GF-D8 (cell line): ENCODE measurements around the gene TXNDC5.
"Not testable (repeated sequence)": the region's sequence is repeated elsewhere in the genome, so short reads cannot be mapped to it uniquely, and the experiment has no call there.

Experiments
- DNase-seq: peaks from one replicate; lab custom pipeline; 2025; lab: John Stamatoyannopoulos, UW

Gene TXNDC5

GRCh38 chr6:7895125-7895423 is 15.5 kb downstream of the TXNDC5 start:
- DNase-seq = no peak

GRCh38 chr6:7894262-7895124 is 16.1 kb downstream of the TXNDC5 start:
- DNase-seq = no peak

- DNase-seq = no peak
Observed at GRCh38 chr6:7893342-7893741, 17.2 kb downstream of the TXNDC5 start.

GRCh38 chr6:7892367-7892766 is 18.2 kb downstream of the TXNDC5 start:
- DNase-seq = not testable (repeated sequence)

GRCh38 chr6:7891078-7891872 is 19.3 kb downstream of the TXNDC5 start:
- DNase-seq = no peak

GRCh38 chr6:7888587-7889357 is 21.8 kb downstream of the TXNDC5 start:
- DNase-seq = no peak

- no peak for DNase-seq
Observed at GRCh38 chr6:7887278-7887991, 23.2 kb downstream of the TXNDC5 start.

GRCh38 chr6:7886132-7886531 is 24.5 kb downstream of the TXNDC5 start:
- DNase-seq = no peak

- no peak for DNase-seq
Observed at GRCh38 chr6:7883381-7883780, 27.2 kb downstream of the TXNDC5 start.

GRCh38 chr6:7882505-7883257 is 27.9 kb downstream of the TXNDC5 start:
- DNase-seq = no peak

- no peak for DNase-seq
Observed at GRCh38 chr6:7881765-7882500, 28.7 kb downstream of the TXNDC5 start.

- no peak for DNase-seq
Observed at GRCh38 chr6:7880718-7881107, 29.9 kb downstream of the TXNDC5 start.

GRCh38 chr6:7879980-7880717 is 30.4 kb downstream of the TXNDC5 start:
- DNase-seq = no peak

- no peak for DNase-seq
Observed at GRCh38 chr6:7879579-7879978, 31.0 kb downstream of the TXNDC5 start.

- no peak for DNase-seq
Observed at GRCh38 chr6:7879043-7879442, 31.5 kb downstream of the TXNDC5 start.

GRCh38 chr6:7878401-7878964 is 32.1 kb downstream of the TXNDC5 start:
- no peak for DNase-seq

- DNase-seq = no peak
Observed at GRCh38 chr6:7868926-7869325, 41.7 kb downstream of the TXNDC5 start.

GRCh38 chr6:7866526-7866925 is 44.1 kb downstream of the TXNDC5 start:
- no peak for DNase-seq

- DNase-seq = no peak
Observed at GRCh38 chr6:7865781-7866180, 44.8 kb downstream of the TXNDC5 start.
